ENCODE results near the gene FA2H.
"Not testable (repeated sequence)": the region's sequence is repeated elsewhere in the genome, so short reads cannot be mapped to it uniquely, and the experiment has no call there.

Gene FA2H

DNA sequence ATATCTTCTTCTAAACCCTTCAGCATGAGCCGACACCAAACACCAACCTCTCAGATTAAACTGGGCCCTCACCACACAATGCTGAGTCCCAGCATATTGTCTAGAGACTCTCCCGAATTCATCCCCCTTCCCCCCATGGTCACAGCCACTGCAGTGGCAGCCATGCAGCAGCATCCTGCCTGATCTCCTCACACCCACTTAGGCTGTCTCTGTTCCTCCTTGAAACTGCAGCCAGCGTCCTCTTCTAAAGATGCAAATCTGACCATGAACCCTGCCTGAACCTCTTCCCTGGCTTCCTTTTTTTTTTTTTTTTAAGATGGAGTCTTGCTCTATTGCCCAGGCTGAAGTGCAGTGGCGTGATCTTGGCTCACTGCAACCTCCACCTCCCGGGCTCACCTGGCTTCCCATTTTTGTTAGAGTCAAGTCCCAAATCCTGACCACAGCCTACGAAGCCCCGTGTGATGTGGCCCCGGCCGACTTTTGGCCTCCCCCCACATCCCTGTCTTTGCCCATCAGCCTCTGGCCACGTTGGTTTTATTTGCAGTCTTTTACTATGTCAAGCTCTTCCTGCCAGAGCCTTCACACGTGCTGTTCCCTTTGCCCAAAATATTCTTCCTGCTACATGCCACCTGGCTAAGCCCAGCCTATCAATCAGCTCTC is 2.8 kb downstream of the FA2H start:
- no peak for DNase-seq (ENCODE audit: extremely low read depth, low read depth)
- H3K4me3 ChIP-seq (replicated peaks; ENCODE audit: low read depth, low read length) = no peak overlapping the region

DNA sequence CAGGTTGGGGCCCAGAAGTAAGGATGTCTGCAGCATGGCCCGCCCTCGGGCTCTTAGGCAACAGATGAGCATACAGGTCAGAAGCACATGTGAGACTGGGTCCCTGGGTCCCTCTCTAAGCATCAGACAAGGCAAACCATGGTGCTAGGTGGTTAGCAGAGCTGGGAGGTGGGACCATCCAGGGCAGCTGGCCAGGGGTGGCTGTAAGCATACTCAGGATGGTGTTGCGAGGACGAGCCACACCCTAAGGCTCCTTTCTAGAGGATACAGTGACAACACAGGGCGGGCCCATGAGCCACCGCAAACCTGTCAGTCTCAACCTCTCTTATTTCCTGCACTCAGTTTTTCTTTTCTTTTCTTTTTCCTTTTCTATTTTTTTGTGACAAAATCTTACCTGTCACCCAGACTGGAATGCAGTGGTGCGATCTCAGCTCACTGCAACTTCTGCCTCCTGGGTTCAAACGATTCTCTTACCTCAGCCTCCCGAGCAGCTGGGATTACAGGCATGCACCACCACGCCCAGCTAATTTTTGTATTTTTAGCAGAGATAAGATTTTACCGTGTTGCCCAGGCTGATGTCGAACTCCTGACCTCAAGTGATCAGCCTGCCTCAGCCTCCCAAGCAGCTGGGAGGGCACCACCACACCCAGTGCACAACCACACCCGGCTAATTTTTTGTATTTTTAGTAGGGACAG is 3.6 kb downstream of the FA2H start:
- DNase-seq (ENCODE audit: extremely low read depth, low read depth) = no peak
- no peak overlapping the region for H3K4me3 ChIP-seq (replicated peaks; ENCODE audit: low read depth, low read length)
- no peak for TF ChIP-seq CTCF (IDR thresholded peaks at IDR 0.05; ENCODE audit: low read depth, low read length, missing control alignments)

More for the DNA sequence above, 2.8 kb downstream of the FA2H start:
- no peak for TF ChIP-seq CTCF (IDR thresholded peaks at IDR 0.05; ENCODE audit: low read depth, low read length, missing control alignments)

DNA sequence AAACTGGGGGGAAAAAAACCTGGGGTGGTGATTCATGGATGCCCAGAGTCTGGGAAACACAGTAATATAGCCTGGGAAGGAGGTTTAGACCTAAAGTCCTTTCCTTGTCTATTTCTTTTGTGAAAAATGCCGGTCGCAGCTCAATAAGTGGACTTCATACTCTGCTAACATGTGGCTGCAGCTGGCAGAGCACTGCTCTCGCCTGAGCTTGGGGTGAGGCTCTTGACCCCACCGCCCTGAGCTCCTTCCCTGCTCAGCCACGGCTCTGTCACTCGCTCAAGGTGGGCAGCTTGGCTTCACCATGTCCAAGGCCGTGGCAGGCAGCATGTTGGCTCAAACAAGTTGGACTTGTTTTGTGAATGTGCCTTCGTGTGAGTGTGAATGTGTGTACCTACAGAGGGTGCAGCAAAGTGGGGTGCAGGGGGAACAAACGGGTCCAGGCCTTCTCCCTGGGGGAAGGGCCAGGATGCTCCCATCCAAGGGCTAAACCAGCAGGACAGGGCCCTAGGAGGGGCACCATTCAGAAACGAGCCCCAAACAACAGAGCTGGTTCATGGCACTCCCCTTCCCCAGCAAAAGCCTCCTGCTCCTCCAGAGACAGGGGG is 4.9 kb downstream of the FA2H start:
- H3K4me3 ChIP-seq (replicated peaks; ENCODE audit: low read depth, low read length) = no peak overlapping the region
- TF ChIP-seq CTCF (IDR thresholded peaks at IDR 0.05; ENCODE audit: low read depth, low read length, missing control alignments) = no peak
- DNase-seq (ENCODE audit: extremely low read depth, low read depth) = no peak

- no peak for TF ChIP-seq CTCF (IDR thresholded peaks at IDR 0.05; ENCODE audit: low read depth, low read length, missing control alignments)
- no peak overlapping the region for H3K4me3 ChIP-seq (replicated peaks; ENCODE audit: low read depth, low read length)
- no peak for DNase-seq (ENCODE audit: extremely low read depth, low read depth)
Observed at GRCh38 chr16:74768239-74768638, 6.4 kb downstream of the FA2H start.

- TF ChIP-seq CTCF (IDR thresholded peaks at IDR 0.05; ENCODE audit: low read depth, low read length, missing control alignments) = no peak
- DNase-seq (ENCODE audit: extremely low read depth, low read depth) = no peak
- no peak overlapping the region for H3K4me3 ChIP-seq (replicated peaks; ENCODE audit: low read depth, low read length)
Observed at GRCh38 chr16:74767749-74768148, 6.9 kb downstream of the FA2H start.

GRCh38 chr16:74766729-74767128 is 7.9 kb downstream of the FA2H start:
- H3K4me3 ChIP-seq (replicated peaks; ENCODE audit: low read depth, low read length) = no peak overlapping the region
- no peak for DNase-seq (ENCODE audit: extremely low read depth, low read depth)
- TF ChIP-seq CTCF (IDR thresholded peaks at IDR 0.05; ENCODE audit: low read depth, low read length, missing control alignments) = peak; percentile 35

DNA sequence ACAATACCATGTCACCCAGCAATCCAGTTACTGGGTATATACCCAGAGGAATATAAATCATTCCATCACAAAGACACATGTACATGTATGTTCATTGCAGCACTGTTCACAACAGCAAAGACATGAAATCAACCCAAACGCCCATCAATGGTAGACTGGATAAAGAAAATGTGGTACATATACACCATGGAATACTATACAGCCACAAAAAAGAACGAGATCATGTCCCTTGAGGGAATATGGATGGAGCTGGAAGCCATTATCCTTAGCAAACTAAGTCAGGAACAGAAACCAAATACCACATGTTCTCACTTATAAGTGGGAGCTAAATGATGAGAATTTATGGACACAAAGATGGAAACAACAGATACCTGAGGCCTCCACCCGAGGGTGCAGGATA is 10.4 kb downstream of the FA2H start:
- H3K4me3 ChIP-seq (replicated peaks; ENCODE audit: low read depth, low read length); DNase-seq (ENCODE audit: extremely low read depth, low read depth): not testable (repeated sequence)

All from HFF-Myc (cell line).